HUES48 (cell line): ENCODE measurements around the gene HABP2.

Experiments
- H3K27ac ChIP-seq: one replicate; pipeline ENCODE4 v1.7.0; 2013; ENCODE audit warnings: low read depth, low read length, inconsistent platforms
- H3K27me3 ChIP-seq: 2 replicates; pipeline ENCODE4 v1.6.1; 2013; ENCODE audit warnings: mild to moderate bottlenecking, low read length; ENCODE audit not compliant: control insufficient read depth, insufficient read depth
- H3K36me3 ChIP-seq: 2 replicates; pipeline ENCODE4 v1.6.1; 2013; ENCODE audit warnings: low read length; ENCODE audit not compliant: control insufficient read depth, insufficient read depth
- H3K4me1 ChIP-seq: 2 replicates; pipeline ENCODE4 v1.6.1; 2013; ENCODE audit warnings: mild to moderate bottlenecking, low read length; ENCODE audit not compliant: control insufficient read depth, insufficient read depth
- H3K4me3 ChIP-seq: 2 replicates; pipeline ENCODE4 v1.5.1; 2013; ENCODE audit warnings: mild to moderate bottlenecking, low read depth, low read length
- H3K9ac ChIP-seq: 2 replicates; pipeline ENCODE4 v1.6.1; 2013; ENCODE audit warnings: mild to moderate bottlenecking, low read depth, low read length, moderate library complexity
- H3K9me3 ChIP-seq: 2 replicates; pipeline ENCODE4 v1.6.1; 2013; ENCODE audit warnings: low read length; ENCODE audit not compliant: control insufficient read depth, insufficient read depth

Gene HABP2

DNA sequence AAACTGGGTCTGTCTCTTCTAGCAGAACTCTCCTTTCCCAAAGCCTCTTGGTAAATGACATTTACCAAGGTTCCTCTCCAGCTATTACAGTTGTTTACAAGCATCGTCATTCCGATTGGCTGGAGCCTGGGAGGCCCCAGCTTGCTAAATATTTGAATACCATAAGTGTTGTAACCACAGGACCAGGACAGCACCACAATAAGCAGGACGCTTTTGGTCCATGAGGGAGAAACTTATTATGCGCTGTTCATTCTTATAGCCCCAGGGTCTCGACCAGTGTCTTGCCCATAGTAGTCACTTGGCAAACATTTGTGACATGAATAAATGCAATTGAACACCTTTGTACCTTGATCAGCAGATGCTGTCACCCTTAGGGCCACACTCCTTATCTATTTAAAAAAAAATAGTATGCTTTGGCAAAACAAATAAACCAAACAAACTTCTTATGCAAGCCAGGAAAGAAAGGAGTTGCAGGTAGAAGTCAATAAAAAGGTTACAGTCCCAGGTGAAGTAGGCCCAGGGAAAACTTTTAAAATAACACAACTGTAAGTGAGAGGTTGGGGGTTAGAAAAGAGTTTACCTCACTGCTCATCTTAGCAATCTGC, 78.2 kb downstream of the HABP2 start:
- no peaks in the 10 kb centered on the region for H3K27me3 ChIP-seq
- H3K9ac ChIP-seq: no peak overlapping the region
- no peaks in the 10 kb centered on the region for H3K36me3 ChIP-seq
- no peak overlapping the region for H3K4me3 ChIP-seq
- no peak overlapping the region for H3K27ac ChIP-seq
- no peaks in the 10 kb centered on the region for H3K4me1 ChIP-seq
- no peaks in the 10 kb centered on the region for H3K9me3 ChIP-seq

DNA sequence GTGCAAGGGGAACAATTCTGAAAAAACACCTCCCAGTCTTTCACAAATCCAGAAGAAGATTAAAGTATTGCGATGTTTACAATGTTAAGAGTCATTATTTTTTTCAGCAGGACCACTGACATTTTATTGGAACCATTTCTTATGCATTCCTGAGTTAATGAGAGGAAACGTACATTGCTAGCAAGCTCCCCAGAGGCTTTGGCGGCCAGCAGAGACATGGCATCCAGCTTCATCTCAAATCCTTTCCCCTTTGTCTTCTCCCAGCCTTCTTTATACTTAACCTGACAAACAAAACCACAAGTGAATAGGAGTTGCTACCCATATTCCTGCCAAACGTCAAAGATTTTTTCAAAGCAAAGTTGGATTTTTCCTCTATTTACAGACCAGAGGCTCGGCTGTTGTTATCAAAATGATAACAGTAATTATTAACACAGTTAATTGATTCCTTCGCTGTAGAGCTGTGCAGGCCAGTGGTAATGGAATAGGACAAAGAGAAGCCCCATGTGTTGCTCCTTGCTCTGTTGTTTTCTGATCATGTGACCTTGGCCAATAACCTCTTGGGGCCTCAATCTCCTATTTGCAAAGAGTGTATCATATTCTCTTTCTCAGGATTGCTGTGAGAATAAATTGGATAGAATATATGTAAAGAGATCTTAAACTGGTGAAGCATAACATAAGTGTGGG, 79.0 kb downstream of the HABP2 start:
- no peaks in the 10 kb centered on the region for H3K27me3 ChIP-seq
- no peaks in the 10 kb centered on the region for H3K4me1 ChIP-seq
- no peaks in the 10 kb centered on the region for H3K9me3 ChIP-seq
- no peak overlapping the region for H3K27ac ChIP-seq
- no peak overlapping the region for H3K9ac ChIP-seq
- H3K4me3 ChIP-seq: no peak overlapping the region
- H3K36me3 ChIP-seq: no peaks in the 10 kb centered on the region
